Body of pancreas (tissue), 4 donors: ENCODE measurements around the gene ALX3. TPM values are rescaled to one million over a fixed set of nuclear protein-coding genes. Genes with fewer than 3 reads are reported as not detected.

Experiments
- ATAC-seq: fragments of 150-250 bp; one replicate; pipeline ENCODE4 v1.9.1; 2016
- DNase-seq, 4 donors: peaks; one replicate each; pipeline ENCODE4 v3.0.0-alpha.2; 2019
- H3K27ac ChIP-seq, 4 donors: fragments of 200-600 bp; sonication (generic); 1 replicate in 3 of 4; 2 replicates in 1 of 4; pipeline versions ENCODE4 v1.5.1 to v1.6.1; 2016 to 2019; ENCODE audit warnings: mild to moderate bottlenecking in 1 of 4, mixed read lengths in 1 of 4, moderate library complexity in 1 of 4
- H3K27me3 ChIP-seq, 2 donors: fragments of 200-600 bp; sonication (generic); one replicate each; pipeline ENCODE4 v1.6.0; 2016; ENCODE audit warnings: mild to moderate bottlenecking in 1 of 2
- H3K36me3 ChIP-seq, 2 donors: fragments of 200-600 bp; sonication (generic); replicated peaks in 1 of 2; 2 replicates each; pipeline ENCODE4 v1.5.1; 2016; ENCODE audit warnings: low read depth in 2 of 2; ENCODE audit not compliant: insufficient read depth in 1 of 2
- H3K4me1 ChIP-seq: fragments of 200-600 bp; sonication (generic); one replicate; pipeline ENCODE4 v1.6.0; 2016
- H3K4me3 ChIP-seq, 2 donors: fragments of 200-600 bp; sonication (generic); 1 replicate in 1 of 2; 2 replicates in 1 of 2; pipeline ENCODE4 v1.5.1; 2016 to 2019
- H3K9me3 ChIP-seq, 3 donors: fragments of 200-600 bp; sonication (generic); 1 replicate in 2 of 3; 2 replicates in 1 of 3; pipeline ENCODE4 v1.5.1; 2016
- CTCF ChIP-seq, 7 experiments: fragments of 450-650 bp in 4 of 7; fragments of 200-600 bp in 3 of 7; sonication (generic) in 3 of 7; IDR thresholded peaks; one replicate each; pipeline ENCODE4 v1.5.1; 2016 to 2019; ENCODE audit warnings: antibody characterized with exemption in 7 of 7
- POLR2A ChIP-seq, 3 donors: fragments of 450-650 bp; IDR thresholded peaks; one replicate each; pipeline ENCODE4 v1.6.1; 2016; ENCODE audit warnings: antibody characterized with exemption in 3 of 3, mild to moderate bottlenecking in 2 of 3
- WGBS, 2 donors: methylation state at CpG; one replicate each; pipeline ENCODE4 v1.1.5; 2017; 5-methylcytosine and 5-hydroxymethylcytosine counted together
- intact Hi-C: fragments of 100-400 bp; cut with DNase I; formaldehyde crosslinking; loops from one replicate; pipeline ENCODE4 v1.15.1; 2023
- total RNA-seq, 2 donors: library from RNA; depleted of rRNA; stranded (reverse); fragments of >200 nt; gene quantifications; one replicate each; pipeline ENCODE4 v1.1.0, GENCODE V29; 2016

ALX3 gene
- total RNA-seq, 2 donors from 2014 or later: not detected

GRCh38 chr1:110098222-110099026, 28.0 kb upstream of the ALX3 start:
- DNase-seq: no peak
- intact Hi-C loops: no loop called here
- no peaks in the 10 kb centered on the region for H3K9me3 ChIP-seq
- H3K4me1 ChIP-seq: no peaks in the 10 kb centered on the region
- no peak overlapping the region for H3K4me3 ChIP-seq
- no peak overlapping the region for H3K27ac ChIP-seq
- H3K36me3 ChIP-seq: no peaks in the 10 kb centered on the region
- WGBS, 2 donors: 72 to 80% methylated on average over 8 to 9 of the region's 9 CpGs
- ATAC-seq: no peak
- no peaks in the 10 kb centered on the region for H3K27me3 ChIP-seq
- TF ChIP-seq POLR2A (IDR thresholded peaks at IDR 0.05): no peak

DNA sequence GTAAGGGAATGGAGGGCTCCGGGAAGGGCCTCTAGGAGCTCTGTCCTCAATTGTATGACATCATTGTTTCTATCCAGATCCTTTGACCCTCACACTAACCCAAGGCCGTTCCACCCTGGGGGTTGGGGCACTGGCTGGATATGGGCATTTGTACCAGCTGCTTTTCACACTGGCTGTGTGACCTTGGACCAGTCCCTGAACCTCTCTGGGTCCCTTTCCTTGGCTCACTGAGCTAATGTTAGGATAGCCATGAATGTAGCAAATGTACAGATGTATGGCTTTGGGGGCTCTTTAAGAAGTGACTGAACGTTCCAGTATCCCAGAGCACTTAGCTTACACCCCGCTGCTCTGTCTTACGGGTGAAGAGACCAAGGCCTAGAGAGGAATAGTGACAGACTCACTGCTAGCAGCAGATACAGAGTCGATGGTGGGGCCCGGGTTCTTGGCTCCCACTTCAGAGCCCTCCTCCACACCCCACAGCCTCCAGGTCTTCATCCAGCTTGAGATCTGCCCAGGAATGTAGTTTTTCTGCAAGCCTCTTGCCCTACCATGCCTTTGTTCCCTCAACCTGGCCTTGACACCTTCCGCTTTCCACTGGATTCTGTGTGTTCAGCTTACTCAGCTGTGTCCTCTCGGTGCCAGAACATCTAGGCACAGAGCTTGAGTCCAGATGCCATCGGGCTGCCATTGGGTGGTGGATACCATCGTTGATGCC, 27.2 kb upstream of the ALX3 start:
- WGBS, 2 donors: 62 to 84% methylated on average over 7 to 11 of the region's 11 CpGs
- H3K4me3 ChIP-seq: no peak overlapping the region
- no peaks in the 10 kb centered on the region for H3K36me3 ChIP-seq
- no peaks in the 10 kb centered on the region for H3K27me3 ChIP-seq
- ATAC-seq: no peak
- TF ChIP-seq CTCF (IDR thresholded peaks at IDR 0.05): no peak
- TF ChIP-seq POLR2A (IDR thresholded peaks at IDR 0.05): no peak
- no peaks in the 10 kb centered on the region for H3K9me3 ChIP-seq
- no peak overlapping the region for H3K27ac ChIP-seq
- no peak for DNase-seq
- intact Hi-C loops: no loop called here
- H3K4me1 ChIP-seq: no peaks in the 10 kb centered on the region

DNA sequence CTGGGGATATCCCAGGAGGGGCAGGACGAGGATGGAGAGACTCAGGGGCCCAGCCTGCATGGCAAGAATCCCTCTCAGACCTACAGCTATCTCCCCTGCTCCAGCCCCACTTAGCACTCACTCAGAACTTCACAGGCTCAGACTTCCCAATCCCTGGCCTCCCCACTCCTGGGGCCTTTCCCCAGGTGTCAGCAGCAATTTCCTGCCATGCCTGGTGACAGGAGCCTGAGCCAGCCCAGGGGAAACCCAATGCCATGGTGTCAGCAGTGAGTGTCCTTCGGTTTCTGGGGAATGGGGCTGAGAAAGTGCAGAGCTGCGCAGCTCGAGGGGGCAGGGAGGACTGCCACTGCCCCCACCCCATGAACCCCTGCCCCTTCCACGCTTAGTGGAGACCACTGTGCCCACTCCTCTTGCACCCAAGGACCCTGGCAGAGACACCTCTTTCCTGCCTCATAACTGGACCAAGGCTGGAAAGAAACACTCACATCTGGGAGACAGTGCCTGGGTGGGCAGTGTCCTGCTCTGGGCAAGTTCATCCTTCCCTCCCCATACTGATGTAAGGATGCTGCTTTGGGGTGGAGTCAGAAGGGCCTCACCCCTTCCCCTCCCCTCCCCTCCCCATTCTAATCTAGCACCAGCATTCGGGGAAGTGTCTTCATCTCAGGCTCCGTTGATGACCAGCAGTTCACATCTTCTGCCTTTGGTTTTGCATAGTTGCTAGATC, 24.6 kb upstream of the ALX3 start:
- no peaks in the 10 kb centered on the region for H3K9me3 ChIP-seq
- no peak overlapping the region for H3K4me3 ChIP-seq
- intact Hi-C loops: no loop called here
- WGBS, 2 donors: 44 to 50% methylated on average over 2 to 6 of the region's 7 CpGs
- no peaks in the 10 kb centered on the region for H3K36me3 ChIP-seq
- DNase-seq (no peak), ATAC-seq (no peak)
- no peaks in the 10 kb centered on the region for H3K4me1 ChIP-seq
- TF ChIP-seq CTCF (IDR thresholded peaks at IDR 0.05) (no peak), POLR2A (IDR thresholded peaks at IDR 0.05) (no peak)
- no peaks in the 10 kb centered on the region for H3K27me3 ChIP-seq
- H3K27ac ChIP-seq: no peak overlapping the region

GRCh38 chr1:110092991-110093390, 22.5 kb upstream of the ALX3 start:
- 60 to 74% methylated on average over 2 of the region's 2 CpGs for WGBS, 2 donors
- H3K4me3 ChIP-seq: no peak overlapping the region
- no peak for TF ChIP-seq CTCF (IDR thresholded peaks at IDR 0.05)
- no peak for TF ChIP-seq POLR2A (IDR thresholded peaks at IDR 0.05)

DNA sequence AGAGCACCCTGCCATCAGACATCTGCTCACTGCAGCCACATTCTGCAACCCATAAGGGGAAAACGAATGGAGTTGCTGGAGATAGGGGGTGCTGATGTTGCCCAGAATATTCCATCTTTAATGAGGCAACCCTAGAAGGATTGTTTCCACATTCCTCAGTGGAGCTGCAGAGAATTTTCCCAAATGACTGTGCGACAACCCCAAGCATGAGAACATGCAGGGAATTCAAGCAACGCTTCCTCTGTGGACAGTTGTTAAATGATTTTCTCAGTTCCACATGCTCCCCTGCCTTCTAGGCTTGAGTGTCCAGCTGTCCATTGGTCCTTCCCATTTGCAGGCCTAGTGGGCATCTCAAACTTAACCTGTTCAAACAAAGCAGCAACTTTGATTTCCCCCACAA, 21.3 kb upstream of the ALX3 start:
- TF ChIP-seq CTCF (IDR thresholded peaks at IDR 0.05) (no peak), POLR2A (IDR thresholded peaks at IDR 0.05) (no peak)
- Histone ChIP-seq H3K4me3 (no peak overlapping the region), H3K27ac (no peak overlapping the region), H3K27me3 (no peaks in the 10 kb centered on the region), H3K4me1 (no peaks in the 10 kb centered on the region), H3K36me3 (no peaks in the 10 kb centered on the region), H3K9me3 (no peaks in the 10 kb centered on the region)
- no peak for DNase-seq
- ATAC-seq: no peak
- intact Hi-C loops: no loop called here
- 65 to 79% methylated on average over 3 of the region's 3 CpGs for WGBS, 2 donors

More at GRCh38 chr1:110092991-110093390, 22.5 kb upstream of the ALX3 start:
- Histone ChIP-seq H3K4me1 (no peaks in the 10 kb centered on the region), H3K9me3 (no peaks in the 10 kb centered on the region), H3K27me3 (no peaks in the 10 kb centered on the region), H3K36me3 (no peaks in the 10 kb centered on the region), H3K27ac (no peak overlapping the region)
- no peak for ATAC-seq
- intact Hi-C loops: no loop called here
- no peak for DNase-seq
